HG03175 (cell line): Measurements from ENCODE around the gene CRTC3.

Experiments used
- ATAC-seq: cut with Tn5 transposase; IDR thresholded peaks from one replicate; pipeline ENCODE4 v1.9.1; 2021; ENCODE audit warnings: mild to moderate bottlenecking, moderate library complexity; ENCODE audit not compliant: unreplicated experiment

The CRTC3 gene

GRCh38 chr15:90591524-90591923, 61.8 kb downstream of the CRTC3 start:
- no peak for ATAC-seq

- ATAC-seq = no peak
These were observed 62.6 kb downstream of the CRTC3 start for GRCh38 chr15:90592131-90592881.

GRCh38 chr15:90593499-90594158, 63.9 kb downstream of the CRTC3 start:
- ATAC-seq = no peak

GRCh38 chr15:90594301-90594738, 64.6 kb downstream of the CRTC3 start:
- ATAC-seq = no peak

- peak; percentile 29 for ATAC-seq
These were observed 66.0 kb downstream of the CRTC3 start for GRCh38 chr15:90595763-90596155.

GRCh38 chr15:90596943-90597342, 67.2 kb downstream of the CRTC3 start:
- no peak for ATAC-seq

- ATAC-seq = peak; percentile 30
These were observed 67.9 kb downstream of the CRTC3 start for GRCh38 chr15:90597577-90597976.

- peak; percentile 45 for ATAC-seq
These were observed 68.4 kb downstream of the CRTC3 start for GRCh38 chr15:90598031-90598577.

- no peak for ATAC-seq
These were observed 69.0 kb downstream of the CRTC3 start for GRCh38 chr15:90598679-90599078.

- no peak for ATAC-seq
These were observed 69.4 kb downstream of the CRTC3 start for GRCh38 chr15:90599116-90599515.

- no peak for ATAC-seq
These were observed 69.9 kb downstream of the CRTC3 start for GRCh38 chr15:90599644-90600043.

GRCh38 chr15:90600954-90601353, 71.2 kb downstream of the CRTC3 start:
- no peak for ATAC-seq

- no peak for ATAC-seq
These were observed 74.2 kb downstream of the CRTC3 start for GRCh38 chr15:90603893-90604292.

GRCh38 chr15:90606641-90607040, 76.9 kb downstream of the CRTC3 start:
- ATAC-seq = no peak

- ATAC-seq = no peak
These were observed 77.6 kb downstream of the CRTC3 start for GRCh38 chr15:90607361-90607760.

- no peak for ATAC-seq
These were observed 79.8 kb downstream of the CRTC3 start for GRCh38 chr15:90609242-90610180.

GRCh38 chr15:90610190-90610589, 80.5 kb downstream of the CRTC3 start:
- no peak for ATAC-seq

- no peak for ATAC-seq
These were observed 81.4 kb downstream of the CRTC3 start for GRCh38 chr15:90611157-90611556.

GRCh38 chr15:90617171-90617570, 87.4 kb downstream of the CRTC3 start:
- no peak for ATAC-seq

- no peak for ATAC-seq
These were observed 88.0 kb downstream of the CRTC3 start for GRCh38 chr15:90617668-90618097.
